K562 (cell line): ENCODE data around the gene MUC22. TPM values are rescaled to one million over a fixed set of nuclear protein-coding genes. Genes with fewer than 3 reads are reported as not detected.

Source experiments
- BHLHE40 ChIP-seq: IDR thresholded peaks from 2 replicates; pipeline ENCODE4 v1.6.1; 2011; ENCODE audit warnings: low read length, improper control_type of control experiment
- CBFA2T3 ChIP-seq: fragments of 450-650 bp; IDR thresholded peaks from 2 replicates; pipeline ENCODE4 v1.6.1; 2017
- CCNT2 ChIP-seq: IDR thresholded peaks from 2 replicates; pipeline ENCODE4 v1.6.1; 2011; ENCODE audit warnings: borderline replicate concordance, low read depth, mild to moderate bottlenecking, moderate library complexity, mixed read lengths, low read length; ENCODE audit not compliant: insufficient read length; ENCODE audit errors: extremely low read depth
- CREM ChIP-seq: IDR thresholded peaks from 2 replicates; pipeline ENCODE4 v1.6.1; 2014; ENCODE audit warnings: antibody characterized with exemption, low read depth
- DPF2 ChIP-seq: fragments of 450-650 bp; IDR thresholded peaks from 2 replicates; pipeline ENCODE4 v1.6.1; 2016
- FOXM1 ChIP-seq, 2 experiments: fragments of 450-650 bp in 1 of 2; sonication (generic) in 1 of 2; formaldehyde crosslinking in 1 of 2; IDR thresholded peaks; 2 replicates each; pipeline versions ENCODE4 v1.6.1 to v1.9.0; 2017 to 2022; ENCODE audit warnings: low read depth in 2 of 2, mild to moderate bottlenecking in 2 of 2, missing genetic modification reagents in 1 of 2, moderate library complexity in 1 of 2
- HDAC1 ChIP-seq, 2 experiments: fragments of 450-650 bp; IDR thresholded peaks; 2 replicates each; pipeline ENCODE4 v1.6.1; 2016 to 2017; ENCODE audit warnings: inconsistent platforms in 1 of 2, mild to moderate bottlenecking in 1 of 2, moderate library complexity in 1 of 2
- JUN ChIP-seq, 2 experiments: sonication (generic) in 1 of 2; formaldehyde crosslinking in 1 of 2; IDR thresholded peaks; 2 replicates each; pipeline versions ENCODE4 v1.6.1 to v1.8.0; 2012 to 2022; ENCODE audit warnings: borderline replicate concordance in 2 of 2, mild to moderate bottlenecking in 2 of 2, improper control_type of control experiment in 1 of 2, low read depth in 1 of 2, low read length in 1 of 2, missing genetic modification reagents in 1 of 2
- L3MBTL2 ChIP-seq: fragments of 450-650 bp; IDR thresholded peaks from 2 replicates; pipeline ENCODE4 v1.6.1; 2016; ENCODE audit warnings: mild to moderate bottlenecking, moderate library complexity
- MTA2 ChIP-seq: fragments of 450-650 bp; IDR thresholded peaks from 2 replicates; pipeline ENCODE4 v1.6.1; 2016; ENCODE audit warnings: low read depth
- NFE2L1 ChIP-seq: fragments of 450-650 bp; IDR thresholded peaks from 2 replicates; pipeline ENCODE4 v1.6.1; 2016; ENCODE audit warnings: missing genetic modification characterization, low read depth, mild to moderate bottlenecking, missing compliant biosample characterization, moderate library complexity, borderline replicate concordance
- NRF1 ChIP-seq, 2 experiments: fragments of 450-650 bp; IDR thresholded peaks in 1 of 2; conservative IDR thresholded peaks in 1 of 2; 2 replicates each; pipeline ENCODE4 v1.6.1; 2014; ENCODE audit warnings: mild to moderate bottlenecking in 2 of 2
- RB1 ChIP-seq: fragments of 450-650 bp; IDR thresholded peaks from 2 replicates; pipeline ENCODE4 v1.6.1; 2017; ENCODE audit warnings: low read depth, mild to moderate bottlenecking
- RHOXF2B ChIP-seq: fragments of 250-450 bp; sonication (Bioruptor Pico); conservative IDR thresholded peaks from 2 replicates; pipeline ENCODE4 v1.5.1; 2021
- SOX6 ChIP-seq: fragments of 450-650 bp; IDR thresholded peaks from 2 replicates; pipeline ENCODE4 v1.6.1; 2014; ENCODE audit warnings: mild to moderate bottlenecking
- STAT5A ChIP-seq: IDR thresholded peaks from 2 replicates; pipeline ENCODE4 v1.6.1; 2012; ENCODE audit warnings: low read length, inconsistent platforms, borderline replicate concordance
- TCF3 ChIP-seq: sonication (generic); formaldehyde crosslinking; IDR thresholded peaks from 2 replicates; pipeline ENCODE4 v1.4.0; 2020; ENCODE audit warnings: mild to moderate bottlenecking, missing genetic modification reagents
- TRIM24 ChIP-seq, 2 experiments: fragments of 450-650 bp; IDR thresholded peaks; 2 replicates each; pipeline ENCODE4 v1.6.1; 2016
- VEZF1 ChIP-seq: fragments of 200-800 bp; sonication (Bioruptor generic); IDR thresholded peaks from 2 replicates; pipeline ENCODE4 v1.6.1; 2017; ENCODE audit warnings: missing genetic modification characterization, missing compliant biosample characterization
- ZNF124 ChIP-seq: sonication (generic); formaldehyde crosslinking; IDR thresholded peaks from 2 replicates; pipeline ENCODE4 v1.8.1; 2022; ENCODE audit warnings: missing genetic modification reagents
- ZNF639 ChIP-seq, 2 experiments: fragments of 200-800 bp in 1 of 2; sonication (Bioruptor generic) in 1 of 2; sonication (generic) in 1 of 2; formaldehyde crosslinking in 1 of 2; IDR thresholded peaks in 1 of 2; conservative IDR thresholded peaks in 1 of 2; 2 replicates each; pipeline versions ENCODE4 v1.5.0 to v1.6.1; 2016 to 2020; ENCODE audit warnings: missing compliant biosample characterization in 1 of 2, missing genetic modification characterization in 1 of 2, missing genetic modification reagents in 1 of 2
- ZNF740 ChIP-seq, 3 experiments: fragments of 200-800 bp in 1 of 3; sonication (Bioruptor generic) in 1 of 3; sonication (generic) in 1 of 3; formaldehyde crosslinking in 1 of 3; IDR thresholded peaks; 2 replicates each; pipeline versions ENCODE4 v1.6.1 to v1.8.0; 2016 to 2022; ENCODE audit warnings: mild to moderate bottlenecking in 2 of 3, missing compliant biosample characterization in 2 of 3, missing genetic modification characterization in 2 of 3, missing genetic modification reagents in 1 of 3
- polyA plus RNA-seq, 8 experiments: library from polyadenylated mRNA; depleted of rRNA in 4 of 8; stranded (reverse) in 5 of 8; unstranded in 3 of 8; fragments of >200 nt; fragmentation: Nextera tagmentation in 2 of 8; fragmentation: Illumina TruSeq in 1 of 8; extraction: Ambion mirVana in 2 of 8; extraction: Trizol in 1 of 8; gene quantifications; 2 replicates each; pipeline versions ENCODE4 v1.2.1 to v1.2.3, GENCODE V29; 2011 to 2014; ENCODE audit warnings: inconsistent platforms in 1 of 8, missing spikeins in 1 of 8
- total RNA-seq, 7 experiments: library from RNA; depleted of rRNA in 6 of 7; stranded (reverse); fragments of >200 nt in 6 of 7; fragmentation: Illumina TruSeq in 2 of 7; extraction: Trizol in 2 of 7; gene quantifications; 2 replicates each; pipeline versions ENCODE4 v1.2.1 to v1.2.3, GENCODE V29; 2011 to 2021; ENCODE audit warnings: low replicate concordance in 1 of 7
- TF ChIP-seq, protein P1 (sequence below): fragments of 450-650 bp; IDR thresholded peaks from 2 replicates; pipeline ENCODE4 v1.6.1; 2016; ENCODE audit warnings: low read depth, mild to moderate bottlenecking, moderate library complexity

MUC22 gene
- total and polyA plus RNA-seq, 9 of the 15 experiments (the other 6 are each of a cell fraction or from before 2014, with no cell fraction given), result 0.01 to 0.03 TPM; not detected in 7

- TF ChIP-seq, protein P1, sequence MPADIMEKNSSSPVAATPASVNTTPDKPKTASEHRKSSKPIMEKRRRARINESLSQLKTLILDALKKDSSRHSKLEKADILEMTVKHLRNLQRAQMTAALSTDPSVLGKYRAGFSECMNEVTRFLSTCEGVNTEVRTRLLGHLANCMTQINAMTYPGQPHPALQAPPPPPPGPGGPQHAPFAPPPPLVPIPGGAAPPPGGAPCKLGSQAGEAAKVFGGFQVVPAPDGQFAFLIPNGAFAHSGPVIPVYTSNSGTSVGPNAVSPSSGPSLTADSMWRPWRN, result peak; percentile 93
- TF ChIP-seq JUN (IDR thresholded peaks at IDR 0.05; ENCODE audit: borderline replicate concordance, low read depth, low read length) (no peak), JUN (CRISPR knock-in tag; IDR thresholded peaks at IDR 0.05; ENCODE audit: borderline replicate concordance) (no peak), BHLHE40 (0 out of 2 replicates have a peak, but pooled peaks have one; percentile 33), ZNF124 (CRISPR knock-in tag) (no peak), NFE2L1 (no peak), CCNT2 (peak; percentile 55), TCF3 (CRISPR knock-in tag) (peak; percentile 72), MTA2 (peak; percentile 72), TRIM24 (IDR thresholded peaks at IDR 0.05) (peak in 1 of 2 experiments; percentile 61; a peak in 1 of 4 replicates), FOXM1 (IDR thresholded peaks at IDR 0.05; ENCODE audit: low read depth) (peak; percentile 50; the same call in 1 of the 2 replicates), FOXM1 (CRISPR knock-in tag; IDR thresholded peaks at IDR 0.05; ENCODE audit: low read depth) (no peak), HDAC1 (IDR thresholded peaks at IDR 0.05) (peak in 1 of 2 experiments; percentile 59; a peak in 2 of 4 replicates), RB1 (no peak), SOX6 (peak; percentile 48; the same call in 1 of the 2 replicates), RHOXF2B (CRISPR knock-in tag) (no peak), CBFA2T3 (peak; percentile 94), ZNF740 (CRISPR knock-in tag; IDR thresholded peaks at IDR 0.05) (peak; percentile 41; the same call in 1 of the 2 replicates), ZNF740 (tag; IDR thresholded peaks at IDR 0.05) (0 out of 4 replicates have a peak, but pooled peaks of 1 of the 2 experiments have one; percentile 43), CREM (peak; percentile 49; the same call in 1 of the 2 replicates), STAT5A (peak; percentile 58; the same call in 1 of the 2 replicates), L3MBTL2 (no peak), NRF1 (conservative IDR thresholded peaks at IDR 0.05 in 1 of 2, IDR thresholded peaks at IDR 0.05 in 1 of 2) (no peak), ZNF639 (CRISPR knock-in tag; conservative IDR thresholded peaks at IDR 0.05 in 1 of 2, IDR thresholded peaks at IDR 0.05 in 1 of 2) (peak in 1 of 2 experiments; percentile 63; a peak in 1 of 4 replicates), VEZF1 (peak; percentile 84), DPF2 (peak; percentile 36; the same call in 1 of the 2 replicates)
Observed at GRCh38 chr6:30988209-30988825, 22.0 kb upstream of the MUC22 start (continued).
